DMS114 treated with DMSO at 0.1 percent for 48 hours (cell line): ENCODE measurements around the gene MYL5.
"Not testable (repeated sequence)": the region's sequence is repeated elsewhere in the genome, so short reads cannot be mapped to it uniquely, and the experiment has no call there.

Source experiments
- DNase-seq: peaks from one replicate; lab custom pipeline; 2025; ENCODE audit not compliant: unreplicated experiment; lab: John Stamatoyannopoulos, UW

MYL5 gene

DNA sequence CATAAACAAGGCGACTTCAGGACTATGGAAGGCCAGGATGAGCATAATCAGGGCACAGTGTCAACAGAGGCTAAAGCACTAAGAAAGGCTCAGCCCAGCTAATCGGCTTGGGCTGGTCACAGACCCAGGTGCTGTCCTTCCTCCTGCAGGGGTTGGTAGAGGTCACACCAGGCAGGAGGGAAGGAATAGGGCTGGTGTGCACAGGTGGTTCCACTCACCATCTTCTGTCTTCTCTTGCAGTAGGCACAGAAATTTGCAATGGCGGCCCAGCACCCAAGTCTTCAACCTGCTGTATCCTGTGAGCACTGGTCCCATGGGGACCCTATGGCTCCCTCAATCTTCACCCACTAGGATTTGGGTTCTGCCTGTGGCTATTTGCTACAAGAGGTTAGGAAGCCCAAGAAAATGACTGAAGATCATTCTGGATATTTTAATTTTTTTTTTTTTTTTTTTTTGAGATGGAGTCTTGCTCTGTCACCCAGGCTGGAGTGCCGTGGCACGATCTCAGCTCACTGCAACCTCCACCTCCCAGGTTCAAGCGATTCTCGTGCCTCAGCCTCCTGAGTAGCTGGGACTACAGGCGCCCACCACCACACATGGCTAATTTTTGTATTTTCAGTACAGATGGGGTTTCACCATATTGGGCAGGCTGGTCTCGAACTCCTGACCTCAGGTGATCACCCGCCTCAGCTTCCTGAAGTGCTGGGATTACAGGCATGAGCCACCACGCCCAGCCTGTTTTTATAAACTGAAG lies 4.4 kb upstream of the MYL5 start:
- DNase-seq = not testable (repeated sequence)

DNA sequence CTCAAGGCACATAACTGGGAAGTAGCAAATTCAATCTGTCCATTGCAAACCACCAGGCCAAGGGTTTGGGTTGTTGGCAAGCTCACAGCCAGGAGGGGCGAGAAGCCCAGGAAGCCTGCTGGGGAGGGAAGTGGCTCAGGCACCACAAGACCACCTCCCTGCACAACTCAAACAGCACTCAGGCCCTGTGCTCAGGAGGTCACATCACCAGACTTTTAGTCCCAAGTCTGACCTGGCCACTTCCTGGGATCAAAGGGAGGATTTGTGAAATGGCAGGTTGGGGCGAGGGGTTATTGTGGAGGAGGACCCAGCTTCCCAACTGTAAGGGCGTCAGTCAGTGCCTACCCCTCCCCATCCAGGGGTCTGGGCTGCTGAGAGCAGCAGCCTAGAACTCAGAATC lies 2.6 kb upstream of the MYL5 start:
- DNase-seq = no peak

DNA sequence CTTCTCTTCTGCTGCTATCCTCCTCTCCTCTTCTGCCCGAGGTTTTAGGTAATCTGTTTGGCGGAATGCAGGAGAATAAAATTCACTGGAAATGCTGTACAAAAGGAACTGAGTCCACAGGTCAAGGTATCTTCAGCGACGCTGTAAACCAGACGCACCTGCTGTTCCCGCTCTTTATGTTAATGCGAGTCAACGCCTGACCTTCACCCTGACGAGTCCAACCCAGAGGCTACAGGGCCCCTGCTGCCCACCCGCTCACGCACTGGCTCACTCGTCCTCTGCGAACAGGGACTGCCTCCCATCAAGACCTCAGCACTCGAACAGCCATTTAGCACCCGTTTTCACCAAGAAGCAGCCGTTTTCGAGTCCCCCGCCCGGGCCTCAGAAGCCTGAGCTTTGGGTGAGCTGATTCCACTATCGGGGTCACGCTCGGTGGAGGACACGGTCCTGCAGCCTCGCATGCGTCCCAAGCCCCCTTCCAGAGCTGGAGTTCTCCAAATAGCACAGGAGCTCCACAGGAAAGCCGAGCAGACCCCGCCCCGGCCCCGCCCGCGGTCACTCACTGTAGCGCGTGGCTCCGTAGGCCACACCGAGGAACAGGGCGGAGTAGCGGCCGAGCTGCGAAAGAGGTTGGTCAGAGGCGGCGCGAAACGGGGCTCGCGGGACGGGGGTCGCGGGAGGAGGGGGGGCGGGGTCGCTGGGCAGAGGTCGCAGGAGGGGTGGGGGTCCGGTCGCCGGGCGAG lies 822 bp upstream of the MYL5 start:
- DNase-seq = no peak

DNA sequence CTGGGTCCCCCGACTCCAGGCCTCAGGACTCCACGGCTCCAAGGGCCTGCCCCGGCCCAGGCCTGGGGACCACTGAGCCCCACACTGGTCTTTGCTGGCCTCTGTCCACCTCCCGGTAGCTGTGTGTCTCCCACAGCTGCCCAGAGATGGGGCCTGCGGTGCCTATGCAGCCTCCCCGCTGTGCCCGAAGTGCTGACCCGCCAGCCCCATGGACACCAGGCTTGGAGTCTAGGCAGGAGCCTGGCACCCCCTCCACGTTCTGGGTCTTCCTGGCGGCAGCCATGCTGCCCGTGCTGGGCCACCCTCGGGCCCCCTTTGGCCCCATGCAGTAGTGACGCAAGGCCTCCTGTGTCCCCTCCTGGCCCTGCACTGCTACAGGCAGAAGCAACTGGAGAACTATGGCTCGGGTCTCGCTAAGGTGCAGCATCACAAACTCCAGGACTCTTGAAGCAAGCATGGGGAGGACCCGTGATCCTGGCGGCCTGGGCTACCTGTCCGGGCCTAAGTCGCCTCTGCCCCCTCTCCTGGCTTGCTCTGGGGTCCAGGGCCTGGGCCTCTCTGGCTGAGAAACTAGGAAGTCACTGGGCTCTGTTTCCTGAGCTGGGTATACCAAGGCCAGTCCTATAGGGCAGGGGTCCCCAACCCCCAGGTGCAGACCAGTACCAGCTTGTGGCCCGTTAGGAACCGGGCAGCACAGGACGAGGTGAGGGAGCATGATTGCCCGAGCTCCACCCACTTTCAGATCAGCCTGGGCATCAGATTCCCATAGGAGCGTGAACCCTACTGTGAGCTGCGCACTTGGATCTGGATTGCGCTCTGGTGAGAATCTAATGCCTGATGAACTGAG lies 917 bp downstream of the MYL5 start:
- DNase-seq = no peak

DNA sequence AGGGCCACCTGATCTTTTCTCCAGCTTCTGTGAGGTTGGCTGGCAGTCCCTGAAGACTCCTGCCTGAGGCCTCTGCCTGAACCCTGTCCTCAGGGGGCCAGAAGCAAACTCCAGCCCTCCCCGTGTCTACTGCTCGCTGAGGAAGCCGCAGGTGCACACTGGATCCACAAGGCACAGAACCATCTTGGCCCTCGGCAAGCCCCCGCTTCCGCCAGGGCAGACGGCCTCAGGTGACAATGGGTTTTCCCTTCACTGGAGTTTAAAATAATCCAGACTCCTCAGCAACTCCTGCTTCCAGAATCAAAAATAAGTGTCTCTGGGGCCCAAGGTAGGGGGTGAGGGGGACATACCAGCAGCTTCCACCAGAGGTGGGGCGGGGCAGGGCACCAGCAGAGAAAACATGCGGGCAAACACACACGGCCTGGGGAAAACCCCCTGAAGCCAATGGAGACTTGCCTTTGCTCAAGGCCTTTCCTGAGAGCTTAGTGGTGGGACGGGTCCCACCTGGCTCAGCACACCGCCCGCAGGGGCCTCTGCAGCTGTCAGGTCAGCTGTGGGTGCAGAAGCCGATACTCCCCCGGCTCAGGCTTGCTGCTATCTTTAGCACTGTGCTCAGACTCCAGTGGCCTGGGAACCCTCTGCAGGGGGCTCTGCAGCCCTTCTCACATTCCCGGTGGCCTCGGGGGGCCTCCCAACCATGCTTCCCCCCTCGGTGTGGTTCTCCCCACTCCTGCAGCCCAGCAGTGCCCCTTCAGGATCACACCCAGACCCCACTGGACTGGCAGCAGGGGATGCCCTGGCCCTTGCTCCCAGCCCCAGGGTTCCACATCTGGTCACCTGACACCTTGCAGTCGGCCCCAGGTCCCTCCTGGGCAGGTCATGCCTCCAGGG lies 1.9 kb downstream of the MYL5 start:
- DNase-seq = no peak

DNA sequence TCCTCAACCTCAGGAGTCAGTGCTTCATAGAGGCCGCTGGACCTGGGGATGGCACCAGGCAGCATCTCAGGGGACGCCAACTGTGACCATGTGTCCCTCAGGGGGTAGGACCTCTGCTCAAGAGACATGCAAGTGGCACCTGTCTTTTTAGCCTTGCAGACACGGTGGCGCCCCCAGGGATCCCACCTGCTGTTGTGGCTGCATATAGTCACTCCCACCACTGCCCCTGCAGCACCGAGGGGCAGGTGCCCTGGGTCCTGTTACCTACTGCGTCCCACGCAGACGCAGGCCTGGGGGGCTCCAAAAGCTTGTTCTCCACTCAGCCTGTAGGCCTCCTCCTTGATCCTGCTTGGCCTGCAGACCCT lies 2.5 kb downstream of the MYL5 start:
- no peak for DNase-seq

DNA sequence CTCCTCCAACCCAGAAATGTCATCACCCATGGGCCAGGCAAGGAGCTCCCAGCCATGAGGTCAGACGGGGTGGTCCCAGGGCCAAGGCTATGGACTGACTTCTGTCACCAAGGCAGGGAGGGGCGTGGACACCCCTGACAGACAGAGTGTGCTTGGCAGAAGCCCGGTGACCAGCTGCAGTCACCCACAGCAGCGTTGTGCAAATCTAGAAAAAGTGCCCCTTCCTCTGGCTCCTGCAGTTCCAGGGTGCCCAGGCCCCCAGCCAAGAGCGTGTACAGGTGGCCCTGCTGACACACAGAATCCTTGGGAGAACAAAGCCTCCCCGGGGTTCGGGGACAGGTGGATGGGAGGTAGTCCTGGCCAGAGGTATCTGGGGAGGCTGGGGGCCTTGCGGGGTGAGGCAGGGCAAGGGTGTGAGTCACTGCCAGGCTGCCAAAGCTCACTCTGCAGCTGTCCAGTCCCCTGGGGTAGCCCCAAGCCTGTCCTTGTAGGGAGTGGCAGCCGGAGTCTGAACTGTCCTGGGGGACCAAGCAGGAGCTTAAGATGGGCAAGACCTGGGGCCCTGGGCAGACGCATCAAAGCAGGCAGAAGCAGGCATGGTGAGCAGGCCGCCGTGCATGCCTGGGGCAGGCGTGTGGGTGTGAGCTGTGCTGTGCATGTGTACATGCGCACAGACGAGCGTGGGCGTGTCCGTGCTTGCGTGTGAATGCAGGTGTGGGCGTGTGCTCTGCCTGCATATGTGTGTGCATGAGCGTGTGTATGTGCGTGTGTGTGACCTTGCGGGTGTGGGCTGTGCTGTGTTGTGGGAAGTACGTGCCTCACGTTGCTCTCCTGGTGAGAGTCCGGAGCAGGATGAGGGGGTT lies 3.3 kb downstream of the MYL5 start:
- no peak for DNase-seq

DNA sequence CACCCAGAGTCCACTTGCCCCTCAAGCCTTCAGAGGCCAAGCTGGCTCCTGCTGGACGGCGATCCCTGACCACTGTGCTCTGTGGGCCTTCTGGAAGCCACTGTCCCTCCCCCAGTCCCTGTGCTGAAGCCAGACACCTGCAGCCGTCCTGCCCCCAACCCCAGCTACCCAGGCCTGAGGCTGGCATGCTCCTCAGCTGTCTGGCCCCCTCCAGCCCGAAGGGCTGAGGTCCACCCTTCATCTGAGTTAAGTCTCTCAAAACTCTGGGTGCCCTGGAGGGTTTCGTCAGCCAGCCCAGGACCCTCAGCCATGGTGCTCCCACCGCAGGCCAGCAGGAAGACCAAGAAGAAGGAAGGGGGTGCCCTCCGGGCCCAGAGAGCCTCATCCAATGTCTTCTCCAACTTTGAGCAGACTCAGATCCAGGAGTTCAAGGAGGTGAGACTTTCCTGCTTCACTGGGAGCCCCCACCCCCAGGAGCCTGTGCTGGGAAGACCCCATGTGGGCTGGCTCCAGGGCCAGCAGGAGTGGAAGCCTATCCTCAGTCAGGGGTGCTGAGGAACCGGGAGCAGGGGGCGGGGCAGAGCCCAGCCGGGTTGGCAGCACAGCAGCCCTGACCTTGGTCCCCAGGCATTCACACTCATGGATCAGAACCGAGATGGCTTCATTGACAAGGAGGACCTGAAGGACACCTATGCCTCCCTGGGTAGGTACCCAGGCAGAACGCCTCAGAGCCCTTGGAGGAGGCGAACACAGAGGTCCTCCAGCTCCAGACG lies 4.2 kb downstream of the MYL5 start:
- no peak for DNase-seq

DNA sequence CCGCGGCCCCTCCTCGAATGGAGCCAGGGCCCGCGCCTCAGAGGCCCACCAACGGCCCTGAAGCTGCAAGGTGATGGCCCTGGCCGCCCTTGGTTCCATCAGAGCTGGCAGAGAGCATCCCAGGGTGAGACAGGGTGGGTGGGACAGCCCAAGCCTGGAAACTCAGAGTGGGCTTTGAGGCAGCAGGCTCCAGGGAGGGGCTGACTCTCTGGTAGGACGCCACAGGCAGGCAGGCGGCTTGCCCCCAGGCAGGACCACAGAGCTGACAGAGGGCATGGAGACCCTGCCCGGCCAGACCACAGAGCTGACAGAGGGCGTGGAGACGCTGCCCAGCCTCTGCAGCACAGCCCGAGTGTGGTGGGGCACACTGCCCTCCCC lies 4.8 kb downstream of the MYL5 start:
- no peak for DNase-seq

DNA sequence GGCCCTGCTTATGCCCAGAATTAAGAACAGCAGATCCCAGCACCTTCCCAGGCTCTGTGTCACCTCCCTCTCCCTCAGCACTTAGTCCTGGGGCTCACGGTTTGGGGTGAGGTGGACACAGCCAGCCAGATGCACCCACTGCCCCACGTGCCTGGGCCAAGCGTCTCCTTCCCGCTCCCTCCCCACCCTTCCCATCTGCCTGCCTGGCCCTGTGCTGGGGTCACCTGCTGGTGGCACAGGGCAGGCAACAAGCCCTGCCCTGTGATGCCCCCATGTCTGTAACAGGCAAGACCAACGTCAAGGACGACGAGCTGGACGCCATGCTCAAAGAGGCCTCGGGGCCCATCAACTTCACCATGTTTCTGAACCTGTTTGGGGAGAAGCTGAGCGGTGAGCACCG lies 5.3 kb downstream of the MYL5 start:
- no peak for DNase-seq

DNA sequence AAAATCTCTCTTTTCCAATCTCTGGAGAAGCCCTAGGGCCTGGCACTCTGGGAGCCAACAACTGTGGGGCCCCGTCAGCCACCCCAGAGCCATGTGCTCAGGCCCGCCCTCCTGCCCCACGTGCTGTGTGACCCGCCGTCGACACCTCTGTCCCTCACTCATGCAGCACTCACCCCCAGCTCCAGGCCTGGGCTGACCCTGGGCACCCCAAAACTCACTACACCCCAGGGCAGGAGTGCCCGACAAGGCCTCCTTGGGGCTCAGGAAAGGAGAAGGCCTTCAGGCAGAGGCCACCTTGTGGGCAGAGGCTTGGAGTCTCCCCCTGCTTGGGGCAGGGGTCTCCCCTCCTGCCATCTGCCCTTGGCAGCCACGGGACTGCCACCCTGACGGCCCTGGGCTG lies 5.7 kb downstream of the MYL5 start:
- no peak for DNase-seq

DNA sequence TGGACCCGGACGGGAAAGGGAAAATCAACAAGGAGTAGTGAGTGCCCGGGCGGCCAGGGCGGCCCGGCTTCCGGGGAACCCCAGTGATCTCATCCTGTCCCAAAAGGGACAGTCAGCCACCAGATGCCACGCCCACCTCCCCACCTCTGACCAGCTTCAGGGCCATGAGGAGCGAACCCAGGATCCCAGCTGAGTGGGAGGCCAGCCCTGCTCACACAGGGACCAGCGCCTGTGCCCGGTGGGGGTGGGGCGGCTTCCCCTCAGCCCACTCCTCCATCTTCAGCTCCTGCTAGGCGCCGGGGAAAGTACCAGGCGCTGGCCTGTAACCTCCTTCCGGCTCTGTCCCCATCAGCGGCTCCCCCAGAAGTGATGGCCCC lies 6.2 kb downstream of the MYL5 start:
- no peak for DNase-seq

DNA sequence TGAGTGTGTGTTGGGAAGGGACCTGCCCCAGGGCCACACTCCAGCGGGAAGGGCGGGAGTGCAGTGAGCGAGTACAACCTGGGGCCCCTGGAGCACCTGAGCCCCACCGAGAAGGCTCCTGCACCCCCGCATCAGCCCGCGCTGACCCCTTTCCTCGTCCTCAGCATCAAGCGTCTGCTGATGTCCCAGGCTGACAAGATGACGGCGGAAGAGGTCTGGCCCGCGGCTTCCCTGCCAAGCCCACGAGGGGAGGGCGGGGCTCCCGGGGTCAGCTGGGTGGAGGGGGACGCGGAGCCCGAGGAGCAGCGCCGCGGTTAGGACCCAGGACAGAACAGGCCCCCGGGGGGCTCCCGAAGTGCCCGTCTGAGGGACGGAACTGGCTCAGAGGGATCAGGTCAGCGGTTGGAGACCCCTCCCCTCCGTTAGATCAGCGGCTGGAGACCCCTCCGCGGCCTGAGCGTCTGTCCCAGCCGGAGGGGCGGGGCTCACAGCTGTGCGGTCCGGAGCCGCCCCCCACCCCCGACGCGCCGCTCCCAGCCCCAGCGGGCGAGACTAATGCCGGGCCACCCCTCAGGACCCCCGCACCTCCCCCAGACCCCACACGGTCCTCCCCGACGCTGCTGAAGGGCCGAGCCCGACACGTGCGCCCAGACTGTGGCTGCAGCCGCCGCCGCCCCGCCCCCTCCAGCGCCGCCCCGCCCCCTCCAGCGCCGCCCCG lies 6.7 kb downstream of the MYL5 start:
- DNase-seq = no peak

DNA sequence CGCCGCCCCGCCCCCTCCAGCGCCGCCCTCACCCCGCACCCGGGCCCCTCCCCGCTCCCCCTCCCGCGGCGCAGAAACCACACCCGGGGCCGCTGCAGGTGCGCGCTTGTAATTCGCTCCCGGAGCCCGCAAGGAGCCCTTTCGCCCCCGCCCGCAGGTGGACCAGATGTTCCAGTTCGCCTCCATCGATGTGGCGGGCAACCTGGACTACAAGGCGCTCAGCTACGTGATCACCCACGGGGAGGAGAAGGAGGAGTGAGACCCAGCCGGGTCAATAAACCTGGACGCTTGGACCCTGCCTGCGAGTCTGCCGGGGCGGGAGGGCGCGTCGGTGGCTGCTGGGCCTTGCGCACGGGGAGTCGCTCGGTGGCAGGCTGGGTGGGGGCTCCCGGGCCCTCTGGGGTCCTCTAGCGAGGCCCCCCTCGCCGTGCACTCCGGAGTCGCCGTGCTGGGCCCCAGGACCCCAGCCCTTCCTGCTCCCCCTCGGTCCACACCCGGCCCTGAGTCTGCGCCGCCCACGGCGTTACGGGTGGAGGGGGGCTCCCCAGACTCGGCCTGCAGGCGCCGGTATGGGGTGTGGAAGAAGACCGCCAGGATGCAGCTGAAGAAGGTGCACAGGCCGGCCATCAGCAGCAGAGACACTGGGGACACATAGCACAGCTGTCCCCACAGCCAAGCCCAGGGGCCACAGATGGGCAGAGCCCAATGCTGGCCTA lies 7.6 kb downstream of the MYL5 start:
- DNase-seq = no peak

DNA sequence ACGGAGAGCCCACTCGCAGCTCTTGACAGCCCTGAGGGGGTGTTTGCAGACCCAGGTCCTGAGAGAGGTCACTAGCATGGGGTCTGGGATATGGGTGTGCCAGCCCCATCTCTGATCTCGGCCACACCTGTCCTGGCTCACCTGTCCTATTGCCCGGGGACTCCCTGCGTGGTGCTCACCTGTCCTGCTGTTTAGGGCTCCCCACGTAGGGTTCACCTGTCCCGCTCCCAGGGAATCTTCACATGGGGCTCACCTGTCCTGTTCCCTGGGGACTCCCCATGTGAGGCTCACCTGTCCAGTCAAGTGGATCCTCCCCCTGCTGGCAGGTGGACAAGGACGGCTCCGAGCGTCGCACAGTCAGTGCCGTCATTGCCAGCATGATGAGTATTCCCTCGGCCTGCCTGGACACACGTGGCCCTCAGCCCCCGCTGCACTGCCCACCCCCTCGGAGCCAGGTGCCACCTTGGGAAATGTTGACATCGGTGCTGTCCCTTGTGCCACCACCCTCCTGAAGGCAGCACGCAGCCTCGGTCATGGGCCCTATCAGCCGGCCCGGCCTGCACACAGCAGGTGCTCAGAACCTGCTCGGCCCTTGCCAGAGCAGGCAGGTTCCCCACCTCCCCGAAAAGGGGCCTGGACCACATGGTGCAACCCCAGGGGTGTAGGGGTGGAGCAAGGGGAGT lies 8.3 kb downstream of the MYL5 start:
- DNase-seq = no peak

DNA sequence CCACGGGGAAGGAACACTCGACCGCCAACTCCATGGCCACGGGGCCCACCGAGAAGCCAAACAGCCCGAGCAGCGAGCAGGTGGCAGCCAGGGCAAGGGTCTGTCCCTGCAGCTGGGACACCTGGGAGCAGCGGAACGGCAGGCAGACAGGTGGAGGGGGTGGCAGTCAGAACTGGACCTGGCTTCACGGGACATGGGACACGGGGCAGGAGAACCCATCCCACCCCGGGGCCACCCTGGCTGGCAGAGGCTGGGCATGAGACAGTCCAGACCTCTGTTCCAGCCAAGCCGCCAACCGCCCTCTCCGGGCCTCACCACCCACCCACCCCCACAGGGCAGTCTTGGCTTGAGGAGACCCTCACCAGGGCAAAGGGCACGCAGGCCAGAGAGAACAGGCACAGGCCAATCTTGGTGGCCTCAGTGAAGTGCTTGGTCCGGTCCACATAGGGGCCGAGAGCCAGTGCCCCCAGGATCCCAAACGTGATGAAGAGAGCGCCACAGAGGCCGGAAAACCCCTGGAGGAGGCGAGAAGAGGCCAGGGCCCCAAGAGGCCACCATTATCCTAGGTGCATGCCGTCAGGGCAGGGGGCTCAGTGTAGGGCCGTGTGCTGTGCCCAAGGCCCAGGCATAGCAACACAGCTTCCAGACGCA lies 9.0 kb downstream of the MYL5 start:
- DNase-seq = no peak
